M059J (cell line): Measurements from ENCODE around the gene DTYMK. TPM values are rescaled to one million over a fixed set of nuclear protein-coding genes. Genes with fewer than 3 reads are reported as not detected.

ENCODE experiments used
- total RNA-seq: library from RNA; depleted of rRNA; stranded (reverse); fragments of >200 nt; shearing (Covaris generic); gene quantifications from 2 replicates; pipeline ENCODE4 v1.2.3, GENCODE V29; 2014; rRNA removed

The DTYMK gene
- total RNA-seq, 1 experiment from 2014 or later = 49.3 TPM

Other genes with a start within 250 kb of the DTYMK start
- 110 and 133 TPM in 2 replicates for gene STK25, start 178.2 kb downstream of the DTYMK start, total RNA-seq
- gene BOK, start 128.1 kb downstream of the DTYMK start, total RNA-seq = 3.9 and 11.7 TPM in 2 replicates
- gene THAP4, start 49.7 kb downstream of the DTYMK start, total RNA-seq = 22.2 and 25.9 TPM in 2 replicates
- 46.1 and 49.5 TPM in 2 replicates for gene ATG4B, start 49.1 kb downstream of the DTYMK start, total RNA-seq
- 9.2 and 11.0 TPM in 2 replicates for gene ING5, start 15.2 kb upstream of the DTYMK start, total RNA-seq
- gene D2HGDH, start 47.8 kb upstream of the DTYMK start, total RNA-seq = 3.5 and 6.1 TPM in 2 replicates
- not detected in 2 replicates for gene GAL3ST2, start 90.0 kb upstream of the DTYMK start, total RNA-seq
- not detected in 2 replicates for gene NEU4, start 122.4 kb upstream of the DTYMK start, total RNA-seq
- not detected in 2 replicates for gene PDCD1, start 172.1 kb upstream of the DTYMK start, total RNA-seq
- not detected in 2 replicates for gene RTP5, start 182.9 kb upstream of the DTYMK start, total RNA-seq